Stimulated activated CD4-positive, alpha-beta T cell treated with anti-CD3 and anti-CD28 coated beads, Interleukin-4, amount 100 ng/mL, for 1 hour (primary cell): ENCODE results near the gene IGFBP2.
A peak's percentile ranks its signal among the peaks of the same experiment; 100 is the strongest.

Experiments used
- DNase-seq: peaks from one replicate; pipeline ENCODE4 v3.0.0-alpha.2; 2020

IGFBP2 gene

GRCh38 chr2:216688731-216689340 is 55.6 kb downstream of the IGFBP2 start:
- no peak for DNase-seq

- no peak for DNase-seq
These were observed 56.2 kb downstream of the IGFBP2 start for GRCh38 chr2:216689397-216689796.

- no peak for DNase-seq
These were observed 57.2 kb downstream of the IGFBP2 start for GRCh38 chr2:216690456-216690852.

DNA sequence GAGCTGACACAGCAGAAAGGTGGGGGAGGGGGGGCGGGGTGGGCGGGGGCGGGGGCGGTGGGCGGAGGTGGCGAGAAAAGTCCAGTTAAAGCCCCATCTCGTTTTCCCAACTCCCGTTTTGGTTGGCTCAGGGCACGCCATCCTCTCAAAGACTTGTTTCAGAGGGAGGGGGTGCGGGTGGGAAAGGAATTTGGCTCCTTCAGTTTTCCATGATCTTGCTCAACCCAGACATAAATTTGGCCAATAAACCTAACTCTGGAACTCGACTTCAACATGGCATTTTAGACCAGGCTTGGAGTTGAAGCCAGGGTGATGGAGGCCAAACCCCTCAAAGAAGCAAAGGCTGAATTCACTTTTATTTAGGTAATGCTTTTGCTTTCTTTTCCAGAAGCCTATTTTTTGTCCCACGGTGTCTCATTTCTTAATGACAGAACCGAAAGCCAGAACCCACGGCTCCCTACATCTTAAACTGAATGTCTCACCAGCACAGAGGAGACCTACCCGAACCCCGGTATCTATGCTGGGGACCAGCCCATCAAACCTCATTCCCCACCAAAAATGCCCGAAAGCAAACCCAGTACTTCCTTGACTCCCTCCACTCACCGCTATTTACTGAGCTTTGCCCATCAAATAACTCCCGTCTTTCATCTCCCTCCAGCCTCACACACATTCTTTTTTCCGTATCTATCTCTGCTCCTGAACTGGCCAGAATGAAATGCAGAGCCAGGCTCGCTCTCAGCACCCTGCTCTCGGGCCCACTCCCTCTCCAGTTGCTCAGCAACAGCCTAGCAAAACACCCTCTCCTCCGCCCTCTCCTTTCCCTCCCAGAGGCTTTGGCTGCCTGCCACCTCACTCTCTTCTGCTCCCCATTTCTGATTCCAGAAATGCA is 57.9 kb downstream of the IGFBP2 start:
- DNase-seq, result no peak

DNA sequence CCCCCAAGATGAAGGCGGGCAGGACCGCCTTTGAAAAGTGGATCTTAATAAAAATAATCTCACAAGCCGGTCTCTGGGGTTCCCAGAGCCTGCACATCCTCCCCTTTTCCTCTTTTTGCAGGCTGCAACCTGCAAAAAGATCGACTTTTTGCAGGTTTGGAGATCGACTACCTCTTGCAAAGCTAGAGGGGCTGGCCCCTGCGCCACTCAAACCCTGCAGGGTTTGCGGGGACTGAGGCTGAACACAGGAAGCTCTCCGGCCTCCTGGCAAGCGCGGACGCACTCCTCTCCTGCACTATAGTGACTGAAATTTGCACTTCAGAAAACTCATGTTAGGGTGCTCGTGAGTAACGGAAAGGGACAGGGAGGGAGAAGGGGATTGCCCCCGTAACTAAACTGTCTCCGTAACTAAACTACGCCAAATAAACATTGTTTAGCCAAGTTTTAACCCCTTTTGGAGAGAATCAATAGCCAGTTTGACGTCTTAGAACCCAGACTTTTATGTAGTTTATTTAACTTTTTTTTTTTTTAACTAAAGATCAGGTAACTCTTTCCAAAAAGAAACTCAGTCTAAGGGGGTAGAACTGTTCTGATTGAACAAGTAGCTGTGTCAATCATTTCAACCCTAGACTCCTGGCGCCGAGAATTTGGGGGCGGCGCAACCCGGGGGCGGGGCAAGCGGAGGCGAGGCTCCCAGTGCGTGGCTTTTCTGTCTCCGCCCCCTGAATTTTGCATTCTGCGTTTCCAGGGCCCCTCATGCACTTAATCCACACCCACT is 59.6 kb downstream of the IGFBP2 start:
- peak; percentile 69 for DNase-seq

DNA sequence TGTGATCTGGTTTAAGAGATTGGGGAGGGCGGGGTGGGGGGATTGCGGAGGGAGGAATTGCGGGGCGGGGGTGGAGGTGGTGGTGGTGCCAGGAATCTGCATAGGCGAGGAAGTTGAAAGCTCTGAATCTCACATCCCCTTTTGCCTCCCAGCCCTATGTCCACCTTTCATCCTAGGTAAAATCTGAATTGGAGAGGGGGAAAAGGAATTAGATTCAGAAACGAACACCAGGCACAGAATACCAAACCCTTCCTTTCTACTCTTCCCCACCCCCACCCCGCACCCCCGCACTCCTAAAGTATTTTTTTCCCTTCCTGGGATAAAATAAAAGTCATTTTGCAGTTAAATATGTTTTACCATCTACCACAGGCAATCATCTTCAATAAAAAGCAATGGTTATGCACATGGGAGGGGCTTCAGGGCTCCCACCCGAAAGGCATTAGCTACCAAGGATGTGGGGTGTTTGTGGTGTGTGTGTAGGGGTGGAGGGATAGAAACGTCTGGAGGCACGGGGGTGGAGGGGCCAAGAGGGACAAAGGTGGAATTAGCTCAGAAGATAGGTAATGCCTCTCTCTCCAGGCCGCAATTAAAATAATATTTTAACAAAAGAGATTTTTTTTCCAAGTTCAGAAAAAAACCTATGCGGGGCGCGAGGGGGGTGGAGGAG is 60.3 kb downstream of the IGFBP2 start:
- DNase-seq, result no peak

DNA sequence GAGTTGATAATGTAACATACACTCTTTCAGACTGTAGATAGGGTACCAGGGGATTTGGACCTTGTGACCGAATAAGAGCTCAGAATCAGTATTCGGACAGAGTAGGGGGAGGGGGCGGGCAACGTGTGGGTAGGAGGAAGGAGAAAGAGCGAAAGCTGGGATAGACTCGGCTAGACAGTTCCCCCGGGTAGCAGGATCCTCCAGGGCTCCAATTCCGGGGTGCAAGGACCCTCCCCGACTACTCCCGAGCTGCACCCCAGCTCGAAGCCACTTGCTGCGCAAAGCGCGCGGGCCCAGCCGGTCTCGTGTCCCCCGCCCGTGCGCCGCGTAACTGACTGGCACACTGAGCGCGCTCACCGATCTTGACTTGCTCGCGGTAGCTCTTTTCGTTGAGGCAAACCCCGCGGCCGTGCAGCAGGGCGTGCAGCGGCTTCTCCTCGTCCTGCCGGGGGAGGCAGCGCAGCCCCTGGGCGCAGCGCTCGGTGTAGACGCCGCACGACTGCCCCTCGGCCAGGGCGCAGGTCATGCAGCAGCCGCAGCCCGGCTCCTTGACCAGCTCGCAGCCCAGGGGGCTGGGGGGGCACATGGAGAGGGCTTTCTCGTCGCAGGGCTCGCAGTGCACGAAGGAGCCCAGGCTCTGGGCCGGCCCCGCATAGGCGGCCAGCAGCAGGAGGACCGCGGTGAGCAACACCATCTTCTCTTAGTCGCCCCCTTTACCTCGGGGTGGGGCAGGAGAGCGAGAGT is 61.0 kb downstream of the IGFBP2 start:
- peak; percentile 44 for DNase-seq

DNA sequence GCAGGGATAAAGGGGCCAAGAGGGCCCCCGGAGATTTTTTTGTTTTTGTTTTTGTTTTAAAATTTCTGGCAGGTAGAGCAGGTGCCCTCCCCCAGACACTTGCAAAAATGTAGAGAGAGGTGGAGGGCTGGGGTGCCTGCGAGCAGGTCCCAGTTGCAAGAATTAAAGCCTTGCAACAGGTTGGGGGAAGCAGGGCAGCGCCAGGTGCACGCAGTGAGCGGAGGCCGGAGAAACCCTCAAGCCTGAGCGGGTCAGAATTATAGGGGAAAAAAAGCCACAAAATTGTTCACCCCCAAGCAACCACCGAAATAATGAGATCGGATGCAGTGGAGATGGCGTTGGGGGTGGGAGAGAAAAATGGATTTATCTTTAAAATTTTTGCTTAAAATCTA is 61.6 kb downstream of the IGFBP2 start:
- DNase-seq, result no peak

- no peak for DNase-seq
These were observed 62.2 kb downstream of the IGFBP2 start, which contains the start of gene IGFBP5 for GRCh38 chr2:216695401-216695821. IGFBP5 (minus strand) TSS chr2:216695549; CDS start chr2:216694775, 774 bp downstream.

DNA sequence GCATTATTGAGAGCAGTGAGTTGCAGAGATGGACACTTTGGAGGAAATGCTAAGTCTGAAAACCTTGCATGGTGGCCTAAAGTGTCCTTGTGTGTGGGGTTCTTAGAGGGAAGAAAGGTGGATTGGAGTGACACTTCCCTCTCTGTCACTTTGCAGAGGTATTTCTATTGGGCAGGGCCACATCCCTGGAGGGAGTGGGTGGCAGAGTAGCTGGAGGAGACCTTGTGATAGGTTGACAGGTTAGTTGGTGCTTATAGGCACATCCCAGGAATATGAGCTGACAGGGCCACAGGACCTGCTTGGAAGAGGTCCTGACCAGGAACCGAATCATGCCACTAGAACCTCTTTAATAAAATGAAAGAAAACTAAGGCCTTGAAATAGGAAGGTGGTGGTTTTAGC is 63.1 kb downstream of the IGFBP2 start:
- DNase-seq, result no peak

DNA sequence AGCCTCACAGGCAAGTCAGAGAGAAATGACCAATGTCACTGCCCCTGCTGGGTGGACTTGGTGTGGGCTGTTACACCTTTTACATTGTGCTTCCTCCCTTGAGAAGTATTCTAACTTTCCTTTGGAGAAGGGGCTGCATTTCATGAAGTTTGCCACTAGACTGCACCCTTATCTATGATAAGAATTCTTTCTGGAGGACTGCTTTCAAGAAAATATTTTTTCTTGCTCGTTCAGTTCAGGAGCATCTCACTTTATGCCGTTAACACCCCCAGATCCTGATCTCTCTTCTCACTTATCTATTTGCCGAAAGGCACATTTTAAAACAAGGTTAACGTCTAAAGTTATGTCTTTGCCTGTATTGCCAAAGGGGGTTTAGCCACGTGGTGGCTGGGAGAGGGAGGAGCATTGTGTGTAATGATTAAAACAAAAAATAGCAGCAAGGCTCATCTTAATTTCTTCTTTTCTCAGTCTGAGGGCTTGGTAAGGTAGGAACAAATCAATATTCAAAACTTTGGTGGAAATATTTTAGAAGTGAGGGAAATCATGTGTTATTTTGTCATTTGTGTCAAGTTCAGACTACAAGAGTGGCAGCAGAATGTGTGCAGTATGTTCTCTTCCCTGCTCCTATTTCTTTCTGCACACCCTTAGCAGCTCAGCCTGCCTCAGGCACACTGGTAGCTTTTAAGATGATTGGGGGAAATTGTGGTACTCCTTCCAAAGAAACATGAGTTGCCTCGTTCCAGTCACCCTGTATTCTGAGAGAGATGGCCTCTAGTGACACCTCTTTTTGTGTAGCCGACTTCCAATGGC is 63.7 kb downstream of the IGFBP2 start:
- DNase-seq, result no peak

DNA sequence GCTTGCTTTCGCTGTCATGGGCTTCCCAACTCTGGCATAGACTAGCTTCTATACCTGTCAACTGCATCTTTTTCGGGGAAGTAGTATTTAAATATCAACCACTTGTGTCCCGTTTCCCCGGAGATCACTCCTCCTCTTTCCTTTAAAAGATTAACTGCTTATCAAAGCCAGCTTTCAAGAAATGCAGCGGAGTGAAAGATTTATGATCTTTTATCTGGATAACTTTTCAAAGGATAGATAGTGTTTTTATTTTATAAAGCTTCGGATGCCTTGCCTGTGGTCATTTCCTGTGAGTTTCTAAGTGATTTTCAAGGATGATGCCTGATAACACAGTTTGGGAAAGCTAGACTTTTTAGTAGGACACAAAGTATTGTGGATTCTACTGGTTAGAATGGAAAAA is 65.1 kb downstream of the IGFBP2 start:
- DNase-seq, result no peak

GRCh38 chr2:216698895-216699294 is 65.7 kb downstream of the IGFBP2 start:
- no peak for DNase-seq

- no peak for DNase-seq
These were observed 66.9 kb downstream of the IGFBP2 start for GRCh38 chr2:216700088-216700567.

GRCh38 chr2:216700781-216701180 is 67.6 kb downstream of the IGFBP2 start:
- no peak for DNase-seq

DNA sequence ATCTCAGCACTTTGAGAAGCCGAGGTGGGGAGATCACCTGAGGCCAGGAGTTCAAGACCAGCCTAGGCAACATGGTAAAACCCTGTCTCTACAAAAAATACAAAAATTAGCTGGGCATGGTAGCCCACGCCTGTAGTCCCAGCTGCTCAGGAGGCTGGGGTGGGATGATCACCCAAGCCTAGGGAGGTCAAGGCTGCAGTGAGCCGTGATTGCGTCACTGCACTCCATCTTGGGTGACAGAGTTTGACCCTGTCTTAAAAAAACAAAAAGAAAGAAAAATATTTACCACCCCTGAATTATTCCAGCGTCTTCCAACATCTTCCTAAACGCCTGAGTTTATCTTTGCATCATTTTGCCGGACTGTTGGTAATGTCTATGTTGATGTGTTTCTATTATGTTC is 68.3 kb downstream of the IGFBP2 start:
- DNase-seq, result no peak

DNA sequence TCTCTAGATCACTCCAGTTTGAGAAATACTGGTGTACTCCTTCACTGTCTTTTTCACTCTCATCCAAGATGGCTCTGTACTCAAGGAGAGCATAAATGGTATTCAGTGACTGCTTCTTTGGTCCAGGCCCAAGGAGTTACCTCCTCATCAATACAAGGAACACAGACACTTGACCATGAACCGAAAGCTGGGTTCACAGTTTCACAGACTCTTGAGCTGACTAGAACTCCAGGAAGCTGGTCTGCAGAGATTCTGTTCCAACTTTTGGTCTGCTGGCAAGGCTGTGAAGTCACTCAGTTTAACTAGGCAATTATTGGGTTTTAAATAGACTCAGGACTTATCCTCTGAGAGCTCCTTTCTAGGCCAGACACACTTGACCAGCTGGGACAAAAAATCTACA is 69.5 kb downstream of the IGFBP2 start:
- DNase-seq, result no peak

DNA sequence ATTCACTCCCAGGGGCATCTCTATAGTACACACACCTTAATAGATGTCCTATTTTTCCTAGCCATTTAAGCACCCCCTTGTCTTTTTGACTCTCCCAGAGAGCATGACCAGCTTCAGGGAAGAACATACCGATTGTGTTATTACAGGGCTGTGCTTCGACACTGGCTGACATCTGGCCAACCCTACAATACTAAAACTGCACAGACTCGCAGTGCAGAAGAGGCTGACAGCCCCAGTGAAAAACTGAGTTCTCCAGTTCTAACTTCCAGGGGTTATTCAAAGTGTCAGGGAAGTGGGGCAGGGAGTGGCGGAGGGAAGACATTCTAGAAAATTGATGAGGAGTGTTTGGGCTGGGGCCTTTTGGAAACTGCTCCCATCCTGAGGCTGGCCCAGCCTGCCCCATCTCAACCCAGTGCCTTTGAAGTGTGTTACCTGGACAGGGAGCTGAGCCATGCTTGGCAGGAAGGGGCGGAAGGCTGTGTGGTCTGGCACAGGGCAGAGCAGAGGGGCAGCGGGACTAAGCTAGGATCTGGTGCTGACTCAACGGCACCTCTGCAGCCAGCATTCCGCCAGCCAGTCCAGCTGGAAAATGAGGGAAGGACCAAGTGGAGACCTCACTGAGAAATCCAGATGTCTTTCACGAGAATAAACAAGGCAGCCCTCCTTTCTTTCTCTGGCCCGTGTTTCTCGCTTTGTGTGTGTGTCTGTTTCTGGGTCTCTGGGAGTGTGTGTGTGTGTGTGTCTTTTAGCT is 77.5 kb downstream of the IGFBP2 start:
- DNase-seq, result no peak

DNA sequence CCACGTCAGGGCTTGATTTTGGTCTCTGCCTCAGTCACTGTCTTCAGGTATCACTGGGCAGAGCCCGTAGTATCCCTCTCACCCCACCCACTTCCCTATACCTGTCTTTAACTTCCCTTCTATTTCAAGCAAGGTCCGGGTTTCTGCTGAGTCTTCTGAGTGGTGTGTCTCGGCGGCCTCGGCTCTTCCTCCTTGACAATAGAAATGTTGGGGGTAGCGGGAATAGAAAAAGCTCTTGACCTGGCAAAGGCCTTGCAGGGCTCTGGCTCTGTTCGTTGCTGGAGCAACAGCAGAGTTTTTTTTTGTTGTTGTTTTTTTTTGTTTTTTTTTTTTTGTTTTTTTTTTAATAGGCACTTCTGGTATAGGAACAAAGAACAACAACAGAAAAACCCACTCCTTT is 78.1 kb downstream of the IGFBP2 start:
- no peak for DNase-seq

DNA sequence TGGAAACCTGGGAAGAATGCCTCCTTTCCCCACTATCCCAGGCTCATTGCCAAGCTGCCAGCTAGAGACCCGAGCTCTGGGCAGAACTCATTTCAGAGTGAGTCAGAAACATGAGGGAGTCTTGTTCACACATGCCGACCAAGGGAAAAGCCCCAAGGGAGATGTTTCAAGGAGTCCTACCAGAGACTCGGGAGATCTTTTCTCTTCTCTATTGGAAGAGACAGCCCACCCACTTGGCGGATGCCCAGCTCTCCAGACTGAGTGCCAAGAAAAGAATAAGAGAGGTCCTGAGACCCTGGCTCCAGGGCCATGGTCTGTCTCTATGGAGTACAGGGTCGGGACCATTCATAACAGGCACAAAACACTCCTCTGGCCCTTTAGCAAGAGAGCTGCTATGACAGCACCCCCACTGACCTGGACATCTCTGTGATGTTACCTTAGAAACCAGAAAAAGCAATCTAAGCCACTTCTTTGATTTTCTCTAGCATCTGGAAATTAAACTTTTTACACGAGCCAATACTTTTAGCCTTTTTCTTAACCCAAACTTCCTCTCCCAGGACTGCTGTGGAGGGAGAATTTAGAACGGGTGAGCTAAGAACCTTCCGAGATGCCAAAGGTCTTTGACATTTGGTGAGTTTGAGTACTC is 80.6 kb downstream of the IGFBP2 start:
- DNase-seq, result no peak
